ENCODE results near the gene CCNI. TPM values are rescaled to one million over a fixed set of nuclear protein-coding genes. Genes with fewer than 3 reads are reported as not detected.

Gene CCNI
- total RNA-seq, 1 donor from 2014 or later = 116 TPM

- no peak overlapping the region for H3K4me3 ChIP-seq (ENCODE audit: low read depth, low read length)
- no peak for DNase-seq (ENCODE audit: low read depth)
- TF ChIP-seq CTCF (conservative IDR thresholded peaks at IDR 0.05; ENCODE audit: low read depth, low read length) = no peak
Measured at GRCh38 chr4:77028246-77028645, 47.5 kb downstream of the CCNI start.

DNA sequence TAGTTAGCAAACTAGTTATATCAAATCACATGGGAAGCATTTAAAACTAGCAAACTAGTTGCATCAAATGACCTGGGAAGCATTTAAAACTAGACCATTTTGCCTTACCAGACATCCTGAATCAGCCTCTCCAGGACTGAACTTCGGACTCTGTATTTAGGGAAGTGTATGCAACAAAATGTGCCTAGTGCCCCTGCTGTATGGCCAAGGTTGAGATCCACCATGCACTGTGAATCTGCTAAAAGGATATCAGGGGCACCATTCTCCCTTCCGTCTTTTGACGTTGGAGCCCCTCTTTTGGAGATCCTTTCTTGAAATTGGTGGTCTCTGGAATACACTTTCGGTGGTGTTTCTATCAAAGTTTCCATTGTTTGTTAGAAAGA lies 49.5 kb downstream of the CCNI start:
- no peak for TF ChIP-seq CTCF (conservative IDR thresholded peaks at IDR 0.05; ENCODE audit: low read depth, low read length)
- no peak for DNase-seq (ENCODE audit: low read depth)
- H3K4me3 ChIP-seq (ENCODE audit: low read depth, low read length) = no peak overlapping the region

- no peak for DNase-seq (ENCODE audit: low read depth)
- TF ChIP-seq CTCF (conservative IDR thresholded peaks at IDR 0.05; ENCODE audit: low read depth, low read length) = no peak
- H3K4me3 ChIP-seq (ENCODE audit: low read depth, low read length) = no peak overlapping the region
Measured at GRCh38 chr4:77025643-77026321, 50.0 kb downstream of the CCNI start.

- DNase-seq (ENCODE audit: low read depth) = no peak
Measured at GRCh38 chr4:77023920-77024319, 51.9 kb downstream of the CCNI start.

GRCh38 chr4:77022560-77023179 lies 53.1 kb downstream of the CCNI start:
- TF ChIP-seq CTCF (conservative IDR thresholded peaks at IDR 0.05; ENCODE audit: low read depth, low read length) = no peak
- no peak for DNase-seq (ENCODE audit: low read depth)
- H3K4me3 ChIP-seq (ENCODE audit: low read depth, low read length) = no peak overlapping the region

More at GRCh38 chr4:77023920-77024319, 51.9 kb downstream of the CCNI start:
- no peak for TF ChIP-seq CTCF (conservative IDR thresholded peaks at IDR 0.05; ENCODE audit: low read depth, low read length)
- no peak overlapping the region for H3K4me3 ChIP-seq (ENCODE audit: low read depth, low read length)

GRCh38 chr4:77021614-77022089 lies 54.1 kb downstream of the CCNI start:
- no peak for TF ChIP-seq CTCF (conservative IDR thresholded peaks at IDR 0.05; ENCODE audit: low read depth, low read length)
- no peak for DNase-seq (ENCODE audit: low read depth)
- H3K4me3 ChIP-seq (ENCODE audit: low read depth, low read length) = no peak overlapping the region

DNA sequence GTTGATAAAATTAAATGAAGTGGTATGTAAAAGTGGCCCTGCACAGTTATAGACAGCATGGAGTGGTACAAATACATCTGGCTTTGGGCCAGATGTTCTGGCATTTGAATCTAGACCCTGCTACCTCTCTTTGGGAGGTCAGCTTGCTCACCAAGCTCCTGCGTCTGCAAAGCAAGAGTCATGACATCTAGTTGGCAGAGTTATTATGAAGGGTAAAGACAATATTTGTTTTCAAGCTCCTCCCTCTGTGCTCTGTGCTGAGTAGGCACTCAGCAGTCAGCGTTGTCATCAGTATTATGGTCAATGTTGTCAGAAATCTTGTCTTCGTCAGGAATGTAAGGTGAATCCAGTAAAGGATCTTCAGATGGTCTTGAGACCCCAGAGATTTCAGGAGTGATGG lies 55.8 kb downstream of the CCNI start:
- no peak overlapping the region for H3K4me3 ChIP-seq (ENCODE audit: low read depth, low read length)
- DNase-seq (ENCODE audit: low read depth) = no peak
- TF ChIP-seq CTCF (conservative IDR thresholded peaks at IDR 0.05; ENCODE audit: low read depth, low read length) = no peak
